K562 (cell line): ENCODE results near the gene RHBDD1. TPM values are rescaled to one million over a fixed set of nuclear protein-coding genes. Genes with fewer than 3 reads are reported as not detected.

Source experiments
- CEBPG ChIP-seq, 3 experiments: fragments of 200-800 bp in 1 of 3; sonication (Bioruptor generic) in 1 of 3; sonication (generic) in 1 of 3; formaldehyde crosslinking in 1 of 3; IDR thresholded peaks in 2 of 3; conservative IDR thresholded peaks in 1 of 3; 2 replicates each; pipeline versions ENCODE4 v1.6.1 to v1.8.0; 2016 to 2022; ENCODE audit warnings: missing compliant biosample characterization in 2 of 3, missing genetic modification characterization in 2 of 3, mild to moderate bottlenecking in 1 of 3, missing genetic modification reagents in 1 of 3
- HINFP ChIP-seq: fragments of 450-650 bp; conservative IDR thresholded peaks from 2 replicates; pipeline ENCODE4 v1.6.1; 2016; ENCODE audit warnings: missing genetic modification characterization, low read depth, mild to moderate bottlenecking, control low read depth, missing compliant biosample characterization
- MCM5 ChIP-seq: fragments of 450-650 bp; IDR thresholded peaks from 2 replicates; pipeline ENCODE4 v1.6.1; 2016; ENCODE audit warnings: low read depth
- PHF8 ChIP-seq: fragments of 200-600 bp; sonication (generic); IDR thresholded peaks from 2 replicates; pipeline ENCODE4 v1.6.1; 2012; ENCODE audit warnings: mixed run types, mild to moderate bottlenecking, inconsistent platforms, low read length, moderate library complexity, borderline replicate concordance
- PKNOX1 ChIP-seq: fragments of 450-650 bp; IDR thresholded peaks from 2 replicates; pipeline ENCODE4 v1.6.1; 2016
- TAF1 ChIP-seq: IDR thresholded peaks from 2 replicates; pipeline ENCODE4 v1.6.1; 2011; ENCODE audit warnings: mild to moderate bottlenecking, low read length, moderate library complexity; ENCODE audit not compliant: insufficient read depth, control insufficient read depth, severe bottlenecking; ENCODE audit errors: extremely low read depth
- polyA plus RNA-seq, 8 experiments: library from polyadenylated mRNA; depleted of rRNA in 4 of 8; stranded (reverse) in 5 of 8; unstranded in 3 of 8; fragments of >200 nt; fragmentation: Nextera tagmentation in 2 of 8; fragmentation: Illumina TruSeq in 1 of 8; extraction: Ambion mirVana in 2 of 8; extraction: Trizol in 1 of 8; gene quantifications; 2 replicates each; pipeline versions ENCODE4 v1.2.1 to v1.2.3, GENCODE V29; 2011 to 2014; ENCODE audit warnings: inconsistent platforms in 1 of 8, missing spikeins in 1 of 8
- total RNA-seq, 7 experiments: library from RNA; depleted of rRNA in 6 of 7; stranded (reverse); fragments of >200 nt in 6 of 7; fragmentation: Illumina TruSeq in 2 of 7; extraction: Trizol in 2 of 7; gene quantifications; 2 replicates each; pipeline versions ENCODE4 v1.2.1 to v1.2.3, GENCODE V29; 2011 to 2021; ENCODE audit warnings: low replicate concordance in 1 of 7
- TF ChIP-seq, protein P1 (sequence below), 2 experiments: IDR thresholded peaks; 2 replicates each; pipeline ENCODE4 v1.6.1; 2011; ENCODE audit warnings: borderline replicate concordance in 1 of 2, control low read depth in 1 of 2, low read depth in 1 of 2, low read length in 1 of 2, mild to moderate bottlenecking in 1 of 2, mixed read lengths in 1 of 2, moderate library complexity in 1 of 2; ENCODE audit not compliant: insufficient read depth in 1 of 2, insufficient read length in 1 of 2, poor library complexity in 1 of 2, severe bottlenecking in 1 of 2; ENCODE audit errors: extremely low read depth in 1 of 2
- TF ChIP-seq, protein P2 (sequence below): IDR thresholded peaks from 2 replicates; pipeline ENCODE4 v1.6.1; 2011; ENCODE audit warnings: borderline replicate concordance, low read depth, mild to moderate bottlenecking, moderate library complexity, low read length; ENCODE audit not compliant: insufficient read depth, poor library complexity, severe bottlenecking
- TF ChIP-seq, protein P3 (sequence below): fragments of 450-650 bp; IDR thresholded peaks from 2 replicates; pipeline ENCODE4 v1.6.1; 2016; ENCODE audit warnings: borderline replicate concordance
- TF ChIP-seq, protein P4 (sequence below): fragments of 450-650 bp; IDR thresholded peaks from 2 replicates; pipeline ENCODE4 v1.6.1; 2017; ENCODE audit warnings: antibody characterized with exemption, mild to moderate bottlenecking
- TF ChIP-seq, protein P5 (sequence below): sonication (generic); formaldehyde crosslinking; IDR thresholded peaks from 2 replicates; pipeline ENCODE4 v1.9.0; 2022; ENCODE audit warnings: mild to moderate bottlenecking, missing genetic modification reagents

Gene RHBDD1
- total and polyA plus RNA-seq, 9 of the 15 experiments (the other 6 are each of a cell fraction or from before 2014, with no cell fraction given): 4.8 to 34.8 (median 15.6) TPM

DNA sequence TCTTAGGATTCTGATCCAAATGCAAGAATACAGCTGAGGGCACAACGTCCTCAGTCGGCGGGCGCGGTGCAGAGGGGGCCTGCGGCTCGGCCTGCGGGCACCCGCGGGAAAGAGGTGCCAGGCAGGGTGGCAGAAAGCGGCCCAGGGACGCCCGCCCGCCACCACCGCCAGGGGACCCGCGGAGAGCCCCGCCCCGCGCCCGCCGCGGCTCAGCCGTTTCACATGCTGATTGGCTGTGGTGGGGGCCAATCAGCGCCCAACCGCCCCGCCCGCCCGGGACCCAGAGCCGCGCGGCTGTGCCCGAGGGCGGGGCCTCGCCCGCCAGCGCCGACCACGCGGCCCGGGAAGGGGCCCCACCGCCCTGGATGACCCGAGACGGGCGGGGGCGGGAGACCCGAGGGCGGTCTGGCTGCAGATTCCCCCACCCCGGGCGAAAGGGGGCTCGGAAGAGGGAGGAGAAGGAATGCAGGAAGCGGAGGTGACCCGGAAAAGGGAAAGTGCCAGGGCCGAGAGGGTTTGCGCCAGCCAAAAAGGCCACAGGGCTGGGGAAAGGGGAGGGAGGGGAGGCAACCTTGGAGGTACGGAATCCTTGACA, 44.3 kb upstream of the RHBDD1 start (continued):
- TF ChIP-seq, protein P1, sequence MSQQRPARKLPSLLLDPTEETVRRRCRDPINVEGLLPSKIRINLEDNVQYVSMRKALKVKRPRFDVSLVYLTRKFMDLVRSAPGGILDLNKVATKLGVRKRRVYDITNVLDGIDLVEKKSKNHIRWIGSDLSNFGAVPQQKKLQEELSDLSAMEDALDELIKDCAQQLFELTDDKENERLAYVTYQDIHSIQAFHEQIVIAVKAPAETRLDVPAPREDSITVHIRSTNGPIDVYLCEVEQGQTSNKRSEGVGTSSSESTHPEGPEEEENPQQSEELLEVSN (IDR thresholded peaks at IDR 0.05; ENCODE audit: borderline replicate concordance in 1 of 2, extremely low read depth in 1 of 2, insufficient read depth in 1 of 2, insufficient read length in 1 of 2, low read depth in 1 of 2, low read length in 1 of 2, poor library complexity in 1 of 2, severe bottlenecking in 1 of 2): peak; percentile 72 to 96
- TF ChIP-seq, protein P2, sequence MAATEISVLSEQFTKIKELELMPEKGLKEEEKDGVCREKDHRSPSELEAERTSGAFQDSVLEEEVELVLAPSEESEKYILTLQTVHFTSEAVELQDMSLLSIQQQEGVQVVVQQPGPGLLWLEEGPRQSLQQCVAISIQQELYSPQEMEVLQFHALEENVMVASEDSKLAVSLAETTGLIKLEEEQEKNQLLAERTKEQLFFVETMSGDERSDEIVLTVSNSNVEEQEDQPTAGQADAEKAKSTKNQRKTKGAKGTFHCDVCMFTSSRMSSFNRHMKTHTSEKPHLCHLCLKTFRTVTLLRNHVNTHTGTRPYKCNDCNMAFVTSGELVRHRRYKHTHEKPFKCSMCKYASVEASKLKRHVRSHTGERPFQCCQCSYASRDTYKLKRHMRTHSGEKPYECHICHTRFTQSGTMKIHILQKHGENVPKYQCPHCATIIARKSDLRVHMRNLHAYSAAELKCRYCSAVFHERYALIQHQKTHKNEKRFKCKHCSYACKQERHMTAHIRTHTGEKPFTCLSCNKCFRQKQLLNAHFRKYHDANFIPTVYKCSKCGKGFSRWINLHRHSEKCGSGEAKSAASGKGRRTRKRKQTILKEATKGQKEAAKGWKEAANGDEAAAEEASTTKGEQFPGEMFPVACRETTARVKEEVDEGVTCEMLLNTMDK: peak; percentile 77
- no peak for TF ChIP-seq HINFP
- no peak for TF ChIP-seq CEBPG (CRISPR knock-in tag; IDR thresholded peaks at IDR 0.05)
- no peak for TF ChIP-seq CEBPG (tag; conservative IDR thresholded peaks at IDR 0.05 in 1 of 2, IDR thresholded peaks at IDR 0.05 in 1 of 2)
- peak; percentile 20 for TF ChIP-seq TAF1
- TF ChIP-seq, protein P3, sequence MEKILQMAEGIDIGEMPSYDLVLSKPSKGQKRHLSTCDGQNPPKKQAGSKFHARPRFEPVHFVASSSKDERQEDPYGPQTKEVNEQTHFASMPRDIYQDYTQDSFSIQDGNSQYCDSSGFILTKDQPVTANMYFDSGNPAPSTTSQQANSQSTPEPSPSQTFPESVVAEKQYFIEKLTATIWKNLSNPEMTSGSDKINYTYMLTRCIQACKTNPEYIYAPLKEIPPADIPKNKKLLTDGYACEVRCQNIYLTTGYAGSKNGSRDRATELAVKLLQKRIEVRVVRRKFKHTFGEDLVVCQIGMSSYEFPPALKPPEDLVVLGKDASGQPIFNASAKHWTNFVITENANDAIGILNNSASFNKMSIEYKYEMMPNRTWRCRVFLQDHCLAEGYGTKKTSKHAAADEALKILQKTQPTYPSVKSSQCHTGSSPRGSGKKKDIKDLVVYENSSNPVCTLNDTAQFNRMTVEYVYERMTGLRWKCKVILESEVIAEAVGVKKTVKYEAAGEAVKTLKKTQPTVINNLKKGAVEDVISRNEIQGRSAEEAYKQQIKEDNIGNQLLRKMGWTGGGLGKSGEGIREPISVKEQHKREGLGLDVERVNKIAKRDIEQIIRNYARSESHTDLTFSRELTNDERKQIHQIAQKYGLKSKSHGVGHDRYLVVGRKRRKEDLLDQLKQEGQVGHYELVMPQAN: 0 out of 2 replicates have a peak, but pooled peaks have one; percentile 37
- TF ChIP-seq, protein P4, sequence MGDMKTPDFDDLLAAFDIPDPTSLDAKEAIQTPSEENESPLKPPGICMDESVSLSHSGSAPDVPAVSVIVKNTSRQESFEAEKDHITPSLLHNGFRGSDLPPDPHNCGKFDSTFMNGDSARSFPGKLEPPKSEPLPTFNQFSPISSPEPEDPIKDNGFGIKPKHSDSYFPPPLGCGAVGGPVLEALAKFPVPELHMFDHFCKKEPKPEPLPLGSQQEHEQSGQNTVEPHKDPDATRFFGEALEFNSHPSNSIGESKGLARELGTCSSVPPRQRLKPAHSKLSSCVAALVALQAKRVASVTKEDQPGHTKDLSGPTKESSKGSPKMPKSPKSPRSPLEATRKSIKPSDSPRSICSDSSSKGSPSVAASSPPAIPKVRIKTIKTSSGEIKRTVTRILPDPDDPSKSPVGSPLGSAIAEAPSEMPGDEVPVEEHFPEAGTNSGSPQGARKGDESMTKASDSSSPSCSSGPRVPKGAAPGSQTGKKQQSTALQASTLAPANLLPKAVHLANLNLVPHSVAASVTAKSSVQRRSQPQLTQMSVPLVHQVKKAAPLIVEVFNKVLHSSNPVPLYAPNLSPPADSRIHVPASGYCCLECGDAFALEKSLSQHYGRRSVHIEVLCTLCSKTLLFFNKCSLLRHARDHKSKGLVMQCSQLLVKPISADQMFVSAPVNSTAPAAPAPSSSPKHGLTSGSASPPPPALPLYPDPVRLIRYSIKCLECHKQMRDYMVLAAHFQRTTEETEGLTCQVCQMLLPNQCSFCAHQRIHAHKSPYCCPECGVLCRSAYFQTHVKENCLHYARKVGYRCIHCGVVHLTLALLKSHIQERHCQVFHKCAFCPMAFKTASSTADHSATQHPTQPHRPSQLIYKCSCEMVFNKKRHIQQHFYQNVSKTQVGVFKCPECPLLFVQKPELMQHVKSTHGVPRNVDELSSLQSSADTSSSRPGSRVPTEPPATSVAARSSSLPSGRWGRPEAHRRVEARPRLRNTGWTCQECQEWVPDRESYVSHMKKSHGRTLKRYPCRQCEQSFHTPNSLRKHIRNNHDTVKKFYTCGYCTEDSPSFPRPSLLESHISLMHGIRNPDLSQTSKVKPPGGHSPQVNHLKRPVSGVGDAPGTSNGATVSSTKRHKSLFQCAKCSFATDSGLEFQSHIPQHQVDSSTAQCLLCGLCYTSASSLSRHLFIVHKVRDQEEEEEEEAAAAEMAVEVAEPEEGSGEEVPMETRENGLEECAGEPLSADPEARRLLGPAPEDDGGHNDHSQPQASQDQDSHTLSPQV: peak; percentile 35; the same call in 1 of the 2 replicates
- TF ChIP-seq PKNOX1: peak; percentile 71
- peak; percentile 63; the same call in 1 of the 2 replicates for TF ChIP-seq PHF8
- no peak for TF ChIP-seq MCM5
- TF ChIP-seq, protein P5, sequence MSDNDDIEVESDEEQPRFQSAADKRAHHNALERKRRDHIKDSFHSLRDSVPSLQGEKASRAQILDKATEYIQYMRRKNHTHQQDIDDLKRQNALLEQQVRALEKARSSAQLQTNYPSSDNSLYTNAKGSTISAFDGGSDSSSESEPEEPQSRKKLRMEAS (CRISPR knock-in tag): peak; percentile 92
